Kidney glomerular epithelial cell (primary cell): ENCODE results near the gene LONP2.
"Not testable (repeated sequence)": the region's sequence is repeated elsewhere in the genome, so short reads cannot be mapped to it uniquely, and the experiment has no call there.

Experiments
- DNase-seq: peaks from one replicate; lab custom pipeline; 2025; lab: John Stamatoyannopoulos, UW

LONP2 gene

DNA sequence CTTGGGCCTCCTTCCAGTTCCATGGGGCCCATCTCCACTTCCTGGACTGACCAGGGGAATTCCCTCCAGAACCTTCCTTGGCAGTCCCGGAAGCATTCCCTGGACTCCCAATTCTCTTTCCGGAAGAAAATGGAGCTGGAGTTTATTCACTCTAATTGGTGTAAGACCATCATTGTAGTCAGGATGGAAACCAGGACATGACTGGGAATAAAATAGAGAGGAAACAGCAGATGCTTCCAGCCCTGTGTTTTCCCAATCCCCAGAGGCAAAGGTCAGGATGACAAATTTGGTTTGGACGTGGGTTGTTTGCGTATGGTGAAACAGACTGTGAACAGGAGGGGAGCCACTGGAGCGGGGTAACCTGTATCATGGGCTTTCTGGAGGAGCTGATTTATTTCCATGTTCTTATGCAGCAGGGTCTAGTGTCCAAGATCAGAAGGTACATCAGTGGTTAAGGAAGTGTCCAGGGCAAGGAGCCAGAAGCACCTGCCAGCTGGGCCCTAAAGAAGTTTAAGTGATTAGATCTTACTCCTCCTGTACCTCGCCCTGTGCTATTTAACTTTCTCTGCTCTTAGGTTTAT is 8.5 kb upstream of the LONP2 start:
- DNase-seq = no peak

DNA sequence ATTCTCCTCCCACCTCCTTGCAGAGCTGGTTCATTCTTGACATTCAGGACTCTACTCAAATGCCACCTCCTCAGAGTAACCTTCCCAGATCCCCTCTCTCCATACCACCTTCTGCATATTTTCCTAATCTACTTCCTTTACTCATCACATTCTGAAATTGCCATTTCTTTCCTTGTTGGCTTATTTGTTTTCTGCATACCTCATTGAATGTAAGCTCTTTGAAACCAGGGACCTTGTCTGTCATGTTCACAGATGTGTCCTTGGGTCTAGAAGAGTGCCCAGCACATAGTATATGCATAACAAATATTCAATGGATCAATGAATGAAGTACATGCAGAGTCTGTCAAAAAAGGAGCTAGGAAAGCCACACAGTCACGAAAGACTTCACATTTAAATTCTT is 7.8 kb upstream of the LONP2 start:
- no peak for DNase-seq

DNA sequence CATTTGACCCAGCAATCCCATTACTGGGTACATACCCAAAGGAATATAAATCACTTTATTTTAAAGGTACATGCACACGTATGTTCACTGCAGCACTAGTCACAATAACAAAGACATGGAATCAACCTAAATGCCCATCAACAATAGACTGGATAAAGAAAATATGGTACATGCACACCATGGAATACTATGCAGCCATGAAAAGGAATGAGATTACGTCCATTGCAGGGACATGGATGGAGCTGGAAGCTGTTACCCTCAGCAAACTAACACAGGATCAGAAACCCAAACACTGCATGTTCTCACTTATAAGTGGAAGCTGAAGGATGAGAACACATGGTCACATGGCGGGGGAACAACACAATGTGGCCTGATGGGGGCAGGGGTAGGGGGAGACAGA is 4.0 kb upstream of the LONP2 start:
- DNase-seq = not testable (repeated sequence)

DNA sequence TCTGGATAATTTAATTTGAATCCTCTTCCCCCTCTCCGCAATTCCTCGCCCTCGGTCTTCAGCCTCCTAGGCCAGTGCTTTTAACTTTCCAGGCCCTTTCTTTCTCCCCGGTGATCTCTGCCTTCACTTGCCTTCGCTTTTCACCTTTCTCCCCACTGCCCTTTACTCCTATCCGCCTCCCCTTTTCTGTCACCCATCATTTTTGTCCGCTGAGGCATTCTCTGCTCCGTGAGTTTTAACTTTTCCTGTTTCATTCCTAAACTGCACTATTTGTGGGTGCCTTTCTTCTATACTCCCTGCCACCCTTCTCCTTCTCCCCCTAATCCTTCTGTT is 729 bp downstream of the LONP2 start:
- DNase-seq = no peak

DNA sequence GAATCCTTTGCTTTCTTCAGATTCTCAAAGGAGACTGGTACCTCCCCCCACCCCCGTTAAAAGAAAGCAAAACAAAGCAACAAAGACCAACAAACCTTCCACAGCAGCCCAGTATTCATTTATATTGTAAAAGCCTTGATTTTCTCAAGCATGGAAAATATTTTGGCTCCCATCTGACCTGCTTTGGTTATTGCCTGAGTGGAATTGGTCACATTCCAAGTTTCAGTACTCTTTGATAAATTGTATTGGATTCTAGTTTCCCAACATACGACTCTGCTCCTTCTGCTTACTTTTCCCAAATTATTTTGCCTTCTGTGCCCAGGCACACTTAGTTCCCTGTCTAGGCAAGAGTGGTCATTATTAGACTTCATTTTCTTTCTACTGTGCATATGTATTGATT is 2.0 kb downstream of the LONP2 start:
- no peak for DNase-seq

DNA sequence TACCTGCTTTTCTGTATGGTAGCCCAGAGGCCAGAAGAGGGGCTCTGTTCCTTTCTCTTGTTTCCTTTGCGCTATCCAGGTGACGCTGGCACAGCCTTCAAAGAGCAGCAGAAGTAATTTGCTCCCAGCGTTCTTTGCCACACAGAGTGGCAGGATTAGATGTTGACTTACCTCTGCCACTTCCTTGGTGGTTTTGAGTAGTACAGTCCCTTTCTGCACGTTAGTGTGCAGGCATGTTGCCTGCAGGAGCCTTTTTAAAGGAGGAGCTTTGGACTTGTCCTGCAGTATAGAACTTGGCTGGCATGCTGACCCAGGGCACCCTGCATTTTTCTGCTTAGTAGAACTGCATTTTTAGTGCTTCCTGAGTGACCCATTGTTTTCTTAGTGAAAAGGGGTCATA is 3.2 kb downstream of the LONP2 start, which contains the start of gene ABCC11:
Gene ABCC11 (minus strand): TSS at position 229 of the 400 bp plus-strand sequence. CDS start 15,618 bp downstream, outside the sequence.
- DNase-seq = no peak

DNA sequence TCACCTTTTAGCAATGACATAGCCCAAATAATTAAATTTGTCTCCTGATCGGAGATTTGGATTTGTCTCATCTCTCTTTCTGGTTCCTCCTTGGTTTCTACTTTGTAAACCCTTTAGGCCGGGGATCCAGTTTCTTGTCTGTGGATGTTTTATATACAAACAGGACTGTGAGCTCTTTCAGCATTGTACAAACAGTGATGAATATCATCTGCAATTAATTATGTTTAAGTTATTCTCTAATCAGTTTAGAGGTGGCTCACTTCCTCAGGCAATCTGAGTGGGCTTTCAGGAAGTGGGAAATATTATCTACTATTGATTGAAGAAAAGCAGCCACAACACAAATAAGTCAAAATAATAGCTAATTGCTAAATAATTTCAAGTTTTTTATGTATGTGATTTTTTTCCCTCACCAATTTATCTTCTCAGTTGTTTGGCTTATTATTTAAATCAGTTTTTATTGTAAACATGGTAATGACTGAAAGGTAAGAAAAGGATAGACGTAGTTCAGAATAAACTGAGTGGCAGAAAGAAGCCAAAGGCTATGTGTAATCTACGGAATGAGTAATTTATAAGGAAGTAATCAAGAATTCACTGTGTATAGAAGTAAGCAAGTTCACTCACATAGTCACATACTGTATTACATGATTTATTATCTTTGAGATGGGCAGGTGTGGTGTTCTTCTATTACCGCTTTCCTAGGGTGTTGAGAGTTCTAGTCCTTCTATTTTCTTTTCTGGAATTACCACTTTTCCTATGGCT is 6.6 kb downstream of the LONP2 start:
- DNase-seq = no peak

DNA sequence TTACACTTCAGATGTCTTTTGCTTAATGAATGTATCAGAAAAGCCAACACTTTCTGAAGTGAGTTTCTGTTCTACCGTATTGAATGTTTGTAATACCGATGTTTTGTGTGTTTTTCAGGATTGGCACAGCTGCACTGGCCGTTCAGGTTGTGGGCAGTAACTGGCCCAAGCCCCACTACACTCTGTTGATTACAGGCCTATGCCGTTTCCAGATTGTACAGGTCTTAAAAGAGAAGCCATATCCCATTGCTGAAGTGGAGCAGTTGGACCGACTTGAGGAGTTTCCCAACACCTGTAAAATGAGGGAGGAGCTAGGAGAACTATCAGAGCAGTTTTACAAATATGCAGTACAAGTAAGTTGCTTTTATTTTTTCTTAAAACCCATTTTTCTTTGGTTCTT is 7.9 kb downstream of the LONP2 start:
- no peak for DNase-seq

GRCh38 chr16:48256579-48257177 is 12.6 kb downstream of the LONP2 start:
- no peak for DNase-seq

GRCh38 chr16:48261569-48261968 is 17.5 kb downstream of the LONP2 start:
- DNase-seq = no peak

GRCh38 chr16:48262631-48263030 is 18.5 kb downstream of the LONP2 start:
- no peak for DNase-seq

DNA sequence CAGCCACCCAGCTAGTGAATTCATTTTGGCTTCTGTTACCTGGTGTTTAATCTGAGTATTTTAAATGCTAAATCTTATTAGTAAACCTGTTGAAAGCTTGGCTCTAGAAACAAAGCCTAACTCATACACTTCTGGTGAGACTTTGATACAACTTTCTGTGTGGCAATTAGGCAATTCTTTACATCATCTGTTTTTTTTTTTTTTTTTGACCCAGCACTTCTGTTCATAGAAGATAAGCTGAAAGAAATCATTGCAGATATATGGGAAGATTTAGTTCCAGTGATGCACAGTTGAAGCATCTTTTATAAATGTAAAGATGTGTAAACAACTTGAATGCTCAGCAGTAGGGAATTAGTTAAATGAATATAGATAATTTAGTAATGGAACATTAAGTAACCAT is 24.9 kb downstream of the LONP2 start:
- DNase-seq = no peak

- DNase-seq = no peak
Measured at GRCh38 chr16:48271728-48272127, 27.6 kb downstream of the LONP2 start.

DNA sequence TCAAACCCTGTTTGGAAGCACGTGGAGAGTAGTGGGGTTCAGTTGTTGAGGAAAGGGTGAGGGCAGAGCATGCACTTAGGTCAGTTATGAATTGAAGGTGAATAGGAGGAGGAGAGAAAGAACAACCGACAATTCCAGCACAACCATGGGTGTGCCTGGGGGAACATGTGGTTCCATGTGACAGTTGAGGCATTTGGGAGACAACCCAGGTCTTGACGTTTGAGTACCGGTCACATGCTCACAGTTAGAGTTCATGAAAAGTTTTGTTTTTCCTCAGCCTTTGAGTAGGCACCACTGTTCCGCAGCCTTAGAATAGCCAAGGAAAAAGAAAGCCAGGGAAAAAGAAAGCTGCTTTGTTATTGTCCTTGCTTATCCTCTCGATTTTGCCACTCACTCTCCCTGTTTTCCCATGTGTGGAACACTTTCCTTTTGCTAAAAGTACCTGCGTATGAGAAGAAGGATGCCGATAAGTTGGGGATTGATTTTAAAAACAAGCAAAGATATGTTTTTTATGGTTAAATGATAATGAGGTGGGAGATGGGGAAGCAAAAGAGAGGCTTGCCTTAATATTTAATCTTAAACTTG is 28.8 kb downstream of the LONP2 start:
- no peak for DNase-seq

GRCh38 chr16:48274476-48274875 is 30.4 kb downstream of the LONP2 start:
- no peak for DNase-seq

DNA sequence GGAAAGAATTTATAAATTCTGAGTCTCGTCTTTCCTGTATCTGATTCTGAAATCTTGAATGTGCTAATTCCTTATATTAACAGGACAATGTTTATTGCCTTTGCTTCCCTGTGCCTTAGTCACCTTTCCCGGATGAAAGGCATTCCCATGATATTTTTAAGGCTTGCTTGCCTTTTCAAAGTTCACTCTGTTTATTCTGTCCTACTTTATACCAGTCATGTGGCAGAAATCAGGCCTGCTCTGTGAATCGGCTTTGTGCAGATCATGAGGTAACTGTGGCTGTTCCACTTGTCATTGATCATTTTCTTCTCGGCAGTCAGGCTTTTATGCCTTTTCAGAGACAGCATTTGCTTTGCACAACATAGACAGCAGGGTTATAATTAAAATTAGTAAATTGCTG is 32.0 kb downstream of the LONP2 start:
- no peak for DNase-seq

DNA sequence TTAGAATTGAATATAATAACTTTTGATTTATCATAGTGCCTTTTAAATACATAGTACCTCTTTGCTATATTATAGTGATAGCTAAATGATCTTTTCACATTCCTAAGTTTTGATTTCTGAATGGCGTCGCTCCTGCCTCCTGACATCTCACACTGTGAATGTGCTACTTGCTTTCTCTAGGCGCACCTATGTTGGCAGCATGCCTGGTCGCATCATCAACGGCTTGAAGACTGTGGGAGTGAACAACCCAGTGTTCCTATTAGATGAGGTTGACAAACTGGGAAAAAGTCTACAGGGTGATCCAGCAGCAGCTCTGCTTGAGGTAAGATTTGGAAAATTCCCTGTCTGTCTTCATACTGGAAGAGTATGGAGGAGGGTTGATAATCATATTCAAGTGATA is 33.1 kb downstream of the LONP2 start:
- DNase-seq = no peak

GRCh38 chr16:48279199-48279598 is 35.1 kb downstream of the LONP2 start:
- DNase-seq = no peak

- DNase-seq = no peak
Measured at GRCh38 chr16:48280546-48280945, 36.4 kb downstream of the LONP2 start.

- no peak for DNase-seq
Measured at GRCh38 chr16:48282636-48283263, 38.6 kb downstream of the LONP2 start.

GRCh38 chr16:48284772-48285409 is 40.8 kb downstream of the LONP2 start:
- no peak for DNase-seq

- DNase-seq = no peak
Measured at GRCh38 chr16:48287239-48287638, 43.1 kb downstream of the LONP2 start.
